Limb (tissue), 2 donors: ENCODE results near the gene LMO4.
A peak's percentile ranks its signal among the peaks of the same experiment; 100 is the strongest.

Experiments used
- DNase-seq, 2 donors: peaks; one replicate each; pipeline ENCODE4 v3.0.0-alpha.2; 2016; ENCODE audit errors: extremely low spot score in 2 of 2

LMO4 gene

GRCh38 chr1:87327376-87328271, 1.1 kb upstream of the LMO4 start:
- no peak for DNase-seq

GRCh38 chr1:87329051-87329525, 408 bp downstream of the LMO4 start:
- peak in 1 of 2 donors; percentile 81 for DNase-seq

GRCh38 chr1:87329526-87330056, 911 bp downstream of the LMO4 start:
- no peak for DNase-seq

GRCh38 chr1:87330057-87330884, 1.6 kb downstream of the LMO4 start:
- DNase-seq, result peak in 1 of 2 donors; percentile 55

- DNase-seq, result no peak
These were observed 2.2 kb downstream of the LMO4 start for GRCh38 chr1:87330885-87331364.

GRCh38 chr1:87331365-87332241, 2.9 kb downstream of the LMO4 start:
- DNase-seq, result peak; percentile 67 to 91

GRCh38 chr1:87333692-87334347, 5.1 kb downstream of the LMO4 start:
- no peak for DNase-seq

GRCh38 chr1:87334351-87335174, 5.9 kb downstream of the LMO4 start:
- peak in 1 of 2 donors; percentile 70 for DNase-seq

GRCh38 chr1:87335175-87335884, 6.7 kb downstream of the LMO4 start:
- DNase-seq, result peak; percentile 34 to 80

GRCh38 chr1:87336623-87337067, 8.0 kb downstream of the LMO4 start:
- no peak for DNase-seq

- DNase-seq, result no peak
These were observed 8.9 kb downstream of the LMO4 start for GRCh38 chr1:87337606-87338005.

- DNase-seq, result no peak
These were observed 9.9 kb downstream of the LMO4 start for GRCh38 chr1:87338566-87338965.

GRCh38 chr1:87344231-87344630, 15.6 kb downstream of the LMO4 start:
- DNase-seq, result no peak

- DNase-seq, result no peak
These were observed 17.6 kb downstream of the LMO4 start for GRCh38 chr1:87346130-87346814.

GRCh38 chr1:87348341-87349019, 19.8 kb downstream of the LMO4 start:
- DNase-seq, result no peak

- DNase-seq, result no peak
These were observed 20.4 kb downstream of the LMO4 start for GRCh38 chr1:87349036-87349435.

- DNase-seq, result no peak
These were observed 27.2 kb downstream of the LMO4 start for GRCh38 chr1:87355894-87356293.

GRCh38 chr1:87356591-87356990, 27.9 kb downstream of the LMO4 start:
- no peak for DNase-seq
